HG02763 (cell line): Measurements from ENCODE around the gene FAM50B.

Experiments
- ATAC-seq: cut with Tn5 transposase; IDR thresholded peaks from one replicate; pipeline ENCODE4 v1.9.1; 2021; ENCODE audit warnings: mild to moderate bottlenecking, moderate library complexity; ENCODE audit not compliant: unreplicated experiment

Gene FAM50B

GRCh38 chr6:3870528-3870925 lies 21.4 kb downstream of the FAM50B start:
- ATAC-seq, result no peak

- ATAC-seq, result no peak
Measured at GRCh38 chr6:3871515-3871914, 22.3 kb downstream of the FAM50B start.

DNA sequence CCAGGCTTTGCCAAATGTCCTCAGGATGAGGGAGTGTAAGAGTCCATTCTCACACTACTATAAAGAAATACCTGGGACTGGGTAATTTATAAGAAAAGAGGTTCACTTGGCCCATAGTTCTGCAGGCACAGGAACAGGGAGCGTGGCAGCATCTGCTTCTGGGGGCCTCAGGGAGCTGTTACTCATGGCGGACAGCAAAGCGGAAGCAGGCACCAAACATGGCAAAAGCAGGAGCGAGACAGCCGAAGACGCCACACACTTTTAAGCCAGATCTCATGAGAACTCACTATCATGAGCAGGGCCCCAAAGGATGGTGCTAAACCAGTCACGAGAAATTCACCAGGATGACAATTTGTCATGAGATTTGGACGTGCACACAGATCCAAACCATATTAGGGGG lies 22.8 kb downstream of the FAM50B start:
- no peak for ATAC-seq

DNA sequence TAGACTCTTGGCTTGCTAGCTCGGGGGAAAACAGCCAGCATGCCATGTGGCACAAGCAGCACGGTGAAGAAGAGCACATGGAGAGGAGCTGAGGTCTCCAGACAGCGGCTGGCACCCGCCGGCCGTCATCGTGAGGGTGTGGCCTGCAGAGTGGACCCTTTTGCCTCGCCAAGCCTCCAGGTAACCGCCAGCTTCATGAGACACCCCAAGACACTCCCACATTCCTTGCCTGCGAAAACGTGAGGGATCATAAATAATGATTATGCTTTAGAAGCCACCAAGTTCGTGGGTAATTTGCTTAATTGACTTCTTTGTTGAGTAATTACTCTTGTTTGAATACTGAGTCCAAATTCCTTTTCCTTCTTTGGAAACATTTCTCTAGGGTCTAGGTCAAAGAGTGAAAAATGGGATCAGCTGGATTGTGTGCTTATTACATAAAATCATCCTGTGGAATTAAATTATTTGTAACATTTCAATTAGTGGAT lies 23.2 kb downstream of the FAM50B start:
- ATAC-seq, result no peak

DNA sequence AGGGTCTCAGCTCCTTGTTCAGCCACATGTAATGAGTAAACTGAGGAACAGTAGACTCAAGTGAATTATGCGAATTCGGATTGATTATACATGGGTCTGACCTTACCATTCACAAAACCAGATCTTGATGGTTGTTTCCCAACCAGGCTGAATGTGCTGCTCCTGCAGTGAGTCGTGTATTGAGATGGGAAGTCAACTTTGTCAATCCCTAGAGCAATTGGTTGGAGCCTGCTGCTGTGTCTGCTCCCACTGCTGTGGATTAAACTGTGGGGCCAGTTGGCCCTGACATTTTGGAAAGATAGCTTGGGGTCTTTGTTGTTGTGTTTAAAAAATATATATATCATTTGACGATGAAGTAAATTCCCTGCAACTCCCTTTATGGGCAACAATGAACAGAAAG lies 23.9 kb downstream of the FAM50B start:
- ATAC-seq, result no peak

DNA sequence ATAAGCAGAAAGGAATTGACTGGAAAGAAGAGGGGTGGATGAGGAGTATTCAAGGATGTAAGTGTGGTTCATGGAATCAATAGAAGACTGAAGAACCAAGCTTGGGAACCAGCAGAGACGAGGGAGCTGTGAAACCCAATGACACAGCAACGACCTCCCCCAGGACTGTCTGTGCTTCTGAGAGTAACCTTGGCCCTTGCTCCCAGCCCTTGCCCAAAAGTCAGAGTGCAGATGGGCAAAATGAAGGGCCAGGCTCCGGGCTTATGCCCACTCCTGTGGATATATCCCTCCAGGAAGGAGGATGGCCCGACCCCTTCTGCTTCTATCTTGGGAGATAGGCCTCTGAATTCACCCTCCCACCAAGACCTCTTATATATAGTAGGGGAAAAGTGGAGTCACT lies 24.9 kb downstream of the FAM50B start:
- ATAC-seq, result no peak

- ATAC-seq, result no peak
Measured at GRCh38 chr6:3875486-3875885, 26.3 kb downstream of the FAM50B start.

DNA sequence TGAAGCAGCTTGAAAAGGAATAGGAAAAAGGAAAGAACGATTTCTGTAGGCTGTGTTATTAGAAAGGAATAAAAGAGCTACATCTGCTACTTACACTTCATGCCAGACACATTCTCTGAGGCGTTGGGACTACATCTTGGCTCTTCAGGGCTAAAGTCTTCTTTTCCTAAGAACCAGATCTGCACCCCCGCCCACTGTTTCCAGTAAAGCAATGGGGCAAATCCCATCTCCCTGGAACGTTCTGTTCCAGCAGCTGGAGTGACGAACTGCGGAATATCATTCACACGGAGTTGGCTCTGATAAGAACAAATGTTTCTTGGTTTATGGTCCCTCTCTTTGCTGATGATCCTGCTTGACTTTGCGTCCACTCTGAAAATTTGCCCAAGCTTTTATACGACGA lies 26.9 kb downstream of the FAM50B start:
- ATAC-seq, result no peak

- ATAC-seq, result no peak
Measured at GRCh38 chr6:3876866-3877265, 27.7 kb downstream of the FAM50B start.

GRCh38 chr6:3878048-3878666 lies 29.0 kb downstream of the FAM50B start:
- no peak for ATAC-seq

- ATAC-seq, result no peak
Measured at GRCh38 chr6:3879194-3879952, 30.2 kb downstream of the FAM50B start.

GRCh38 chr6:3881711-3882421 lies 32.7 kb downstream of the FAM50B start:
- ATAC-seq, result no peak

GRCh38 chr6:3882431-3882830 lies 33.3 kb downstream of the FAM50B start:
- no peak for ATAC-seq

DNA sequence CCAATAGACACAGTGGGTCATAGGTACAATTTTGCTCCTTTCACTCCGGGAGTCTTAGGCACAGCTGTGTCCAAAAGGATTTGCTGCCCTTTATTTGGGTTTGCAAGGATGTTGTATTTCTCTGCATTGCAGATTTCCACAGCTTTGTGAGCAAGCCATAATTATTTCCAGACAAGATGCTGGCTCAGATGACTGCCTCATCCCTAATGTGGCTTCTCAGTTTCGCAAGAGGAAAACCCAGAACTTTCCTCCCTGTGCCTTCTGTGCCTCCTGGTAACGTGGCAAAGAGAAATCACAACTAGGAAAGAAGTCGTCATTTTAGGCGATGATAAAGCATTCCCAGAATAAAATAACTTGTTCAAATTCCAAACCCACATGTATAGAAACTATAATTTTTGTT lies 33.7 kb downstream of the FAM50B start:
- ATAC-seq, result no peak

- no peak for ATAC-seq
Measured at GRCh38 chr6:3884007-3884745, 35.0 kb downstream of the FAM50B start.

GRCh38 chr6:3885262-3886036 lies 36.3 kb downstream of the FAM50B start:
- no peak for ATAC-seq

DNA sequence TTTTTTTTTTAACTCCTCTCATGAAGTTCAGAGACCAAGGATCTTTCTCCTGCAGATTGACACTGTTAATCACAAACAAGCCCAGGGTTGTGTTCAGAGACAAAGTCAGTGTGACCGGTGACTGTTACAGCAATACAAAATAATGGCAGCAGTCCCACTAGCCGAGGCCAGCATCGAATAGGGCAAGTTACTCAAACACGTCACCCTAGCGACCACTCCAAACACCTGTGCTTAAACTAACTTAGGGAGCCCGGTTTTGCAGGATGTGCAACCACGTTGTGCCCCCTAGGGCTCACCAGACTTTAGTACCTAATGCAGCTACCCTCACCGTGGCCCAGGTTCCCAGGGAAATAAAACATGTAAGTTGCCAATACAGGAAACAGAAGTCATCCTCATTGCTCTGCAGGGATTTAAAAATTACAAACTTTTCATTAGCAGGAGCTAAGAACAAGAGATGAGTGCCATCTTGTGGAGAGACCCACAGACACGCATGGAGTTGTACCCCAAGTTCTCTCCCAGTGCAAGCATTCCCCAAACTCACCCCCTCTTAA lies 38.1 kb downstream of the FAM50B start:
- no peak for ATAC-seq

DNA sequence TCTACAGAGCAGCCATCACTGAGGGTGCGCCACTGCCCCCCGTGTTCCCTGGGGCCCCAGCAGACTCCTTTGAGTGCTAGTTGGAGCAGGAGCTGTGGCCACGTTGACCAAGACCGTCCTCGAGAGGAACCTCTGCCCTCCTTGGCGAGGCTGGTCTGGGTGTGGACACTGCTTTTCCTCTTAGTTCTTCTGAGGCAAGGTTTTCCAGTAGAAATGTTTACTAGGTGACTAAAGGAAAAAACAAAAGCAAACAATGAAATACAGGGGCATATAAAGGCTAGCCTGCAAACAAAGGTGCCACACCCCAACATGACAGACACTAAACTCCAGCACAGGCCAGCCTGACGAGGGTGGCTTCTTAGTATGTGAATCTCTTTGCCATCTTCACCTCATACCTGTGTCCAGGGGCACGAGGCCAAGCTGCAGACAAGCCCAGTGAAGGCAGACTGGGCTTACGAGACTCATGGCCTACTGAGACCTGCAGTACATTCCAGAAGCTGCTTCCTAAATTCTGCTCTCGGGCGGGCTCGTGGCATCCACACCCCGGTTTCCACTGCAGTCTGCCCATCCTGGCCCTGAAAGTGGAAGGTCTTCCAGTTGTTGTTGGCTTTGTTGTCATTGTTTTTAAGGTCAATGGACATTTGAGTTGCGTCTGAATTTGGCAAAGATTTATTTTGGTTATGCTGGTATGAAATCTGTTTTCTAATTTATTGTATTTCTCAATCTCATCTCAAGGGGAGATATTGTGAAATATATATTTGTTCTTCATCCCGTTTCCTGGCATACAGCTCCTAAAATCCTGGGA lies 39.2 kb downstream of the FAM50B start:
- no peak for ATAC-seq

GRCh38 chr6:3890047-3890446 lies 40.9 kb downstream of the FAM50B start:
- no peak for ATAC-seq
